IMR-90 (cell line): ENCODE data around the gene GRK5. TPM values are rescaled to one million over a fixed set of nuclear protein-coding genes. Genes with fewer than 3 reads are reported as not detected.

Source experiments
- ATAC-seq: fragments of 200-7000 bp; cut with Tn5 transposase; 2 replicates; pipeline ENCODE4 v1.9.1; 2020; ENCODE audit warnings: low read depth, mild to moderate bottlenecking, moderate library complexity
- BruUV-seq: library from RNA; stranded (reverse); fragments of 400-500 nt; replicated peaks from 2 replicates; lab custom pipeline; 2021; lab: Mats Ljungman, UMichigan
- CTCF ChIA-PET: fragments of 300-600 bp; formaldehyde crosslinking; extraction: SDS; loops from one replicate; lab custom pipeline; 2021; ENCODE audit warnings: antibody characterized with exemption; lab: Yijun Ruan, JAX
- POLR2A ChIA-PET: fragments of 300-600 bp; sonication (Branson Sonifier 250); formaldehyde crosslinking; loops from one replicate; lab custom pipeline; 2022; ENCODE audit warnings: antibody characterized with exemption; ENCODE audit not compliant: unreplicated experiment; lab: Charles Lee
- DNase-seq: peaks from one replicate; pipeline ENCODE4 v3.0.0; 2013
- H2AFZ ChIP-seq: replicated peaks from 2 replicates; pipeline ENCODE3; 2013; ENCODE audit warnings: low read length, mild to moderate bottlenecking; ENCODE audit not compliant: poor library complexity
- H2AK5ac ChIP-seq: 2 replicates; pipeline ENCODE4 v1.6.1; 2013; ENCODE audit warnings: low read depth, low read length, inconsistent platforms
- H2AK9ac ChIP-seq: replicated peaks from 2 replicates; pipeline ENCODE3; 2013; ENCODE audit warnings: mild to moderate bottlenecking, low read depth, low read length, moderate library complexity; ENCODE audit not compliant: poor library complexity
- H2BK120ac ChIP-seq: 2 replicates; pipeline ENCODE4 v1.6.1; 2013; ENCODE audit warnings: low read depth, low read length, inconsistent platforms
- H2BK15ac ChIP-seq: 3 replicates; pipeline ENCODE4 v1.6.1; 2013; ENCODE audit warnings: low read depth, low read length, inconsistent platforms
- H2BK20ac ChIP-seq: 2 replicates; pipeline ENCODE4 v1.6.1; 2013; ENCODE audit warnings: low read depth, mild to moderate bottlenecking, inconsistent platforms, low read length, moderate library complexity
- H2BK5ac ChIP-seq: 2 replicates; pipeline ENCODE4 v1.6.1; 2013; ENCODE audit warnings: mild to moderate bottlenecking, low read depth, low read length, inconsistent platforms; ENCODE audit not compliant: poor library complexity, severe bottlenecking
- H3K14ac ChIP-seq: replicated peaks from 2 replicates; pipeline ENCODE4 v1.6.1; 2013; ENCODE audit warnings: low read depth, low read length, inconsistent platforms
- H3K18ac ChIP-seq: 2 replicates; pipeline ENCODE4 v1.6.1; 2013; ENCODE audit warnings: low read depth, low read length, control low read depth
- H3K23ac ChIP-seq: 2 replicates; pipeline ENCODE4 v1.6.1; 2013; ENCODE audit warnings: low read depth, low read length, inconsistent platforms
- H3K27ac ChIP-seq: 2 replicates; pipeline ENCODE4 v1.5.1; 2013; ENCODE audit warnings: mild to moderate bottlenecking, control low read depth, low read length; ENCODE audit not compliant: insufficient read depth
- H3K27me3 ChIP-seq: 2 replicates; pipeline ENCODE4 v1.6.1; 2013; ENCODE audit warnings: low read length; ENCODE audit not compliant: control insufficient read depth, insufficient read depth
- H3K36me3 ChIP-seq: 2 replicates; pipeline ENCODE4 v1.6.1; 2013; ENCODE audit warnings: low read length, mixed read lengths; ENCODE audit not compliant: control insufficient read depth, insufficient read depth
- H3K4ac ChIP-seq: 2 replicates; pipeline ENCODE4 v1.6.1; 2013; ENCODE audit warnings: low read depth, low read length, inconsistent platforms
- H3K4me1 ChIP-seq: 2 replicates; pipeline ENCODE4 v1.6.1; 2013; ENCODE audit warnings: low read length, mixed read lengths; ENCODE audit not compliant: control insufficient read depth, insufficient read depth
- H3K4me2 ChIP-seq: 2 replicates; pipeline ENCODE4 v1.6.1; 2013; ENCODE audit warnings: low read depth, mild to moderate bottlenecking, control low read depth, low read length, moderate library complexity
- H3K4me3 ChIP-seq: 2 replicates; pipeline ENCODE4 v1.5.1; 2013; ENCODE audit warnings: low read depth, mild to moderate bottlenecking, control low read depth, low read length, moderate library complexity; ENCODE audit not compliant: insufficient read depth
- H3K56ac ChIP-seq: 2 replicates; pipeline ENCODE4 v1.6.1; 2013; ENCODE audit warnings: low read length, inconsistent platforms; ENCODE audit not compliant: insufficient read depth; ENCODE audit errors: extremely low read depth
- H3K79me1 ChIP-seq, 2 experiments: 2 replicates each; pipeline ENCODE4 v1.6.1; 2013; ENCODE audit warnings: low read length in 2 of 2, inconsistent platforms in 1 of 2, low read depth in 1 of 2
- H3K9ac ChIP-seq: 2 replicates; pipeline ENCODE4 v1.6.1; 2013; ENCODE audit warnings: low read depth, low read length, control low read depth
- H3K9me1 ChIP-seq: 2 replicates; pipeline ENCODE4 v1.6.1; 2013; ENCODE audit warnings: low read length, inconsistent platforms; ENCODE audit not compliant: insufficient read depth
- H3K9me3 ChIP-seq: 2 replicates; pipeline ENCODE4 v1.6.1; 2013; ENCODE audit warnings: low read length; ENCODE audit not compliant: control insufficient read depth, insufficient read depth
- H4K20me1 ChIP-seq: 2 replicates; pipeline ENCODE4 v1.6.1; 2013; ENCODE audit warnings: low read length, inconsistent platforms; ENCODE audit not compliant: insufficient read depth
- H4K5ac ChIP-seq: 2 replicates; pipeline ENCODE4 v1.6.1; 2013; ENCODE audit warnings: mild to moderate bottlenecking, low read depth, low read length, control low read depth
- H4K8ac ChIP-seq, 2 experiments: 2 replicates each; pipeline ENCODE4 v1.6.1; 2013; ENCODE audit warnings: low read depth in 2 of 2, low read length in 2 of 2, control low read depth in 1 of 2, inconsistent platforms in 1 of 2
- H4K91ac ChIP-seq: 2 replicates; pipeline ENCODE4 v1.6.1; 2013; ENCODE audit warnings: low read depth, low read length, inconsistent platforms; ENCODE audit not compliant: insufficient read depth
- BHLHE40 ChIP-seq: fragments of 150-350 bp; IDR thresholded peaks from 2 replicates; pipeline ENCODE4 v1.6.1; 2016; ENCODE audit warnings: mild to moderate bottlenecking, low read depth, low read length
- CHD1 ChIP-seq: IDR thresholded peaks from 2 replicates; pipeline ENCODE4 v1.6.1; 2012; ENCODE audit warnings: low read depth, low read length, improper control_type of control experiment
- CTCF ChIP-seq: conservative IDR thresholded peaks from 2 replicates; pipeline ENCODE4 v1.5.1; 2012; ENCODE audit warnings: mild to moderate bottlenecking, low read depth, low read length, improper control_type of control experiment
- MAFK ChIP-seq: IDR thresholded peaks from 2 replicates; pipeline ENCODE4 v1.6.1; 2012; ENCODE audit warnings: low read depth, low read length, improper control_type of control experiment
- NFE2L2 ChIP-seq: fragments of 150-350 bp; IDR thresholded peaks from 2 replicates; pipeline ENCODE4 v1.6.1; 2016; ENCODE audit warnings: low read depth, mild to moderate bottlenecking, low read length
- POLR2A ChIP-seq: IDR thresholded peaks from 2 replicates; pipeline ENCODE4 v1.6.1; 2012; ENCODE audit warnings: mild to moderate bottlenecking, low read depth, low read length
- SMC3 ChIP-seq: fragments of 150-350 bp; IDR thresholded peaks from 2 replicates; pipeline ENCODE4 v1.6.1; 2016; ENCODE audit warnings: low read depth, mild to moderate bottlenecking, antibody characterized with exemption, low read length, moderate library complexity
- WGBS, 2 experiments: methylation state at CpG; one replicate each; pipeline versions ENCODE4 v1.1.5 to v1.1.7; 2013; ENCODE audit warnings: missing lambda C conversion rate in 2 of 2; ENCODE audit not compliant: insufficient read length in 1 of 2; ENCODE audit errors: extremely low coverage in 2 of 2; 5-methylcytosine and 5-hydroxymethylcytosine counted together
- dilution Hi-C: fragments of 300-500 bp; cut with HindIII; formaldehyde crosslinking; loops from one replicate; pipeline ENCODE4 v1.14.3; 2018; ENCODE audit warnings: low sequenced_read_pairs; ENCODE audit not compliant: unreplicated experiment
- in situ Hi-C: fragments of 300-500 bp; cut with MboI; formaldehyde crosslinking; loops from 3 replicates; pipeline ENCODE4 v1.14.3; 2019; ENCODE audit warnings: low sequenced_read_pairs, inconsistent platforms, mixed read lengths
- intact Hi-C: fragments of 100-400 bp; cut with micrococcal nuclease; formaldehyde crosslinking; loops from 2 replicates; pipeline ENCODE4 v1.10.0; 2022
- polyA plus RNA-seq, 3 experiments: library from polyadenylated mRNA; depleted of rRNA; stranded (reverse); fragments of >200 nt; gene quantifications; 2 replicates each; pipeline ENCODE4 v1.2.3, GENCODE V29; 2012; ENCODE audit warnings: low replicate concordance in 1 of 3
- total RNA-seq: library from RNA; depleted of rRNA; stranded (reverse); fragments of >200 nt; gene quantifications from 2 replicates; pipeline ENCODE4 v1.2.3, GENCODE V29; 2012

The GRK5 gene
- total and polyA plus RNA-seq, 2 of the 4 experiments (the other 2 are of a cell fraction) = 12.9 to 16.3 TPM

GRCh38 chr10:119386666-119387065 is 179.3 kb downstream of the GRK5 start:
- no peaks in the 10 kb centered on the region for H3K27me3 ChIP-seq
- H3K9me1 ChIP-seq = peaks cover 23% of the 10 kb centered on the region
- no peak overlapping the region for H2BK120ac ChIP-seq
- BruUV-seq = no TSS peak
- H3K4me2 ChIP-seq = no peak overlapping the region
- WGBS, 2 experiments = 94% methylated on average over 7 of the region's 15 CpGs; no CpG with 5 or more reads in 1 of the 2 experiments
- no peak for TF ChIP-seq NFE2L2
- TF ChIP-seq CTCF = no peak
- no peak for TF ChIP-seq POLR2A
- TF ChIP-seq SMC3 = no peak
- TF ChIP-seq MAFK = no peak
- TF ChIP-seq BHLHE40 = no peak
- no peak for TF ChIP-seq CHD1
- POLR2A ChIA-PET = no interaction called here
- peaks cover 23% of the 10 kb centered on the region for H4K20me1 ChIP-seq
- H2BK15ac ChIP-seq = no peak overlapping the region
- H3K27ac ChIP-seq = no peak overlapping the region
- ATAC-seq (no peak), DNase-seq (no peak)
- no peak overlapping the region for H3K18ac ChIP-seq
- dilution Hi-C loops = no loop called here
- H3K23ac ChIP-seq = no peak overlapping the region
- H4K8ac ChIP-seq = no peak overlapping the region
- CTCF ChIA-PET = no interaction called here
- no peak overlapping the region for H2BK5ac ChIP-seq
- no peak overlapping the region for H4K91ac ChIP-seq
- no peak overlapping the region for H3K9ac ChIP-seq
- no peak overlapping the region for H2AK9ac ChIP-seq
- no peak overlapping the region for H2AFZ ChIP-seq
- H4K5ac ChIP-seq = no peak overlapping the region
- no peak overlapping the region for H3K4me3 ChIP-seq
- H3K79me1 ChIP-seq = peaks cover 35 to 66% of the 10 kb centered on the region in 2 experiments
- H2AK5ac ChIP-seq = no peak overlapping the region
- no peak overlapping the region for H3K4ac ChIP-seq
- intact Hi-C loops = no loop called here
- no peak overlapping the region for H3K56ac ChIP-seq
- no peak overlapping the region for H2BK20ac ChIP-seq
- peaks cover 8% of the 10 kb centered on the region for H3K4me1 ChIP-seq
- H3K9me3 ChIP-seq = peaks cover 3% of the 10 kb centered on the region; the same call in 1 of the 2 replicates
- in situ Hi-C loops = no loop called here
- no peak overlapping the region for H3K14ac ChIP-seq
- peaks cover 55% of the 10 kb centered on the region for H3K36me3 ChIP-seq
